Calu3 (cell line): Measurements from ENCODE around the gene SYTL2. TPM values are rescaled to one million over a fixed set of nuclear protein-coding genes. Genes with fewer than 3 reads are reported as not detected.

Source experiments
- BruUV-seq: library from RNA; stranded (reverse); fragments of 400-500 nt; replicated peaks from 2 replicates; lab custom pipeline; 2021; lab: Mats Ljungman, UMichigan
- CTCF ChIA-PET: fragments of 300-600 bp; sonication (Branson Sonifier 250); formaldehyde crosslinking; loops from one replicate; lab custom pipeline; 2022; ENCODE audit warnings: antibody characterized with exemption; lab: Charles Lee
- DNase-seq: peaks from one replicate; pipeline ENCODE4 v3.0.0; 2022
- H3K27ac Mint-ChIP-seq: one replicate; pipeline ENCODE4 v1.8.0; 2022; ENCODE audit warnings: mixed read lengths; ENCODE audit not compliant: unreplicated experiment
- H3K27me3 Mint-ChIP-seq: one replicate; pipeline ENCODE4 v1.8.0; 2022; ENCODE audit warnings: mixed read lengths; ENCODE audit not compliant: unreplicated experiment
- H3K36me3 Mint-ChIP-seq: one replicate; pipeline ENCODE4 v1.8.0; 2022; ENCODE audit warnings: mild to moderate bottlenecking, moderate library complexity, mixed read lengths; ENCODE audit not compliant: insufficient read depth, unreplicated experiment
- H3K4me1 Mint-ChIP-seq: one replicate; pipeline ENCODE4 v1.8.0; 2022; ENCODE audit warnings: mild to moderate bottlenecking, low read depth, mixed read lengths; ENCODE audit not compliant: unreplicated experiment
- H3K4me3 Mint-ChIP-seq: one replicate; pipeline ENCODE4 v1.8.0; 2022; ENCODE audit warnings: mild to moderate bottlenecking, low read depth, moderate library complexity, mixed read lengths; ENCODE audit not compliant: unreplicated experiment
- H3K9me3 Mint-ChIP-seq: one replicate; pipeline ENCODE4 v1.8.0; 2022; ENCODE audit warnings: low read depth, mixed read lengths; ENCODE audit not compliant: unreplicated experiment
- intact Hi-C: fragments of 100-400 bp; cut with micrococcal nuclease; formaldehyde crosslinking; loops from one replicate; pipeline ENCODE4 v1.10.0; 2022; ENCODE audit not compliant: unreplicated experiment
- total RNA-seq: library from RNA; stranded (reverse); gene quantifications from 2 replicates; pipeline ENCODE4 v1.2.3, GENCODE V29; 2022
- TF ChIP-seq, protein P1 (sequence below): fragments of 200-600 bp; IDR thresholded peaks from one replicate; pipeline ENCODE4 v1.8.0; 2022; ENCODE audit warnings: antibody characterized with exemption; ENCODE audit not compliant: unreplicated experiment

Gene SYTL2
- total RNA-seq, 1 experiment from 2014 or later, result 10.6 TPM

DNA sequence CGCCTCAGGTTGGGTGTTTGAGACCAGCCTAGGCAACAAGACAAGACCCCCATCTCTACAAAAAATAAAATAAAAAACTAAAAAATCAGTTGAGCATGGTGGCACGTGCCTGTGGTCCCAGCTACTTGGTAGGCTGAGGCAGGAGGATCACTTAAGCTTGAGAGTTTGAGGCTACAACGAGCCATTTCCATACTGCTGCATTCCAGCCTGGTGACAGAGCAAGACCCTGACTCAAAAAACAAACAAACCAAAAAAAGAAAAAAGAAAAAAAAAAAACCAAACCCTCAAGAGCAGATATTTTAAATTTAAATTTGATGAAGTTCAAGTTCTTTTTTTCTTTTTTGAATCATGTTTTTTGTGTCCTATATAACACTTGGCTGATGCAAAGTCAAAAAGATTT lies 37.1 kb upstream of the SYTL2 start:
- TF ChIP-seq, protein P1, sequence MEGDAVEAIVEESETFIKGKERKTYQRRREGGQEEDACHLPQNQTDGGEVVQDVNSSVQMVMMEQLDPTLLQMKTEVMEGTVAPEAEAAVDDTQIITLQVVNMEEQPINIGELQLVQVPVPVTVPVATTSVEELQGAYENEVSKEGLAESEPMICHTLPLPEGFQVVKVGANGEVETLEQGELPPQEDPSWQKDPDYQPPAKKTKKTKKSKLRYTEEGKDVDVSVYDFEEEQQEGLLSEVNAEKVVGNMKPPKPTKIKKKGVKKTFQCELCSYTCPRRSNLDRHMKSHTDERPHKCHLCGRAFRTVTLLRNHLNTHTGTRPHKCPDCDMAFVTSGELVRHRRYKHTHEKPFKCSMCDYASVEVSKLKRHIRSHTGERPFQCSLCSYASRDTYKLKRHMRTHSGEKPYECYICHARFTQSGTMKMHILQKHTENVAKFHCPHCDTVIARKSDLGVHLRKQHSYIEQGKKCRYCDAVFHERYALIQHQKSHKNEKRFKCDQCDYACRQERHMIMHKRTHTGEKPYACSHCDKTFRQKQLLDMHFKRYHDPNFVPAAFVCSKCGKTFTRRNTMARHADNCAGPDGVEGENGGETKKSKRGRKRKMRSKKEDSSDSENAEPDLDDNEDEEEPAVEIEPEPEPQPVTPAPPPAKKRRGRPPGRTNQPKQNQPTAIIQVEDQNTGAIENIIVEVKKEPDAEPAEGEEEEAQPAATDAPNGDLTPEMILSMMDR, result no peak
- Mint-ChIP-seq H3K27me3 (no peaks in the 10 kb centered on the region), H3K4me3 (no peak overlapping the region), H3K27ac (no peak overlapping the region), H3K36me3 (no peaks in the 10 kb centered on the region), H3K9me3 (no peaks in the 10 kb centered on the region), H3K4me1 (peaks cover 13% of the 10 kb centered on the region)
- no peak for DNase-seq
- no TSS peak for BruUV-seq
- CTCF ChIA-PET, result interaction anchor here (0.7 kb wide), 1 partner anchor 160 kb away, joined by 4 read pairs; no protein-coding TSS in a partner anchor
- intact Hi-C loops, result loop anchor here (10.0 kb wide), 1 partner anchor 253 kb away; no protein-coding TSS in a partner anchor

DNA sequence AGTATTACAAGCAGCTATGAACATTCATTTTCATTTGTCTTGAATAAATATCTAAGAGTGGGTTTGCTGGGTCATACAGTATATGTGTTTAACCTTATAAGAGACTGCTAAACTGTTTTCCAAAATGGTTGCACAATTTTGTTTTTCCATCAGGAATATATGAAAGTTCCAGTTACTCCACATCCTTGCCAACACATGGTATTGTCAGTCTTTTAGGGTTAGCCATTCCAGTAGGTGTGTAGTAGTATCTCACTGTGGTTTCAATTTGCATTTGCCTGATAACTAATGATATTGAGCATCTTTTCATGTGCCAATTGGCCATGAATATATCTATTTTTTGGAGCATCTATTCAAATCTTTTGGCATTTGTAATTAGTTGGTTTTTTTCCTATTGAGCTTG lies 36.5 kb upstream of the SYTL2 start:
- H3K4me3 Mint-ChIP-seq, result no peak overlapping the region
- no peak for DNase-seq
- TF ChIP-seq, protein P1, result no peak
- H3K27me3 Mint-ChIP-seq, result no peaks in the 10 kb centered on the region
- H3K9me3 Mint-ChIP-seq, result no peaks in the 10 kb centered on the region
- no TSS peak for BruUV-seq
- CTCF ChIA-PET, result interaction anchor here (0.7 kb wide), 1 partner anchor 161 kb away, joined by 4 read pairs; no protein-coding TSS in a partner anchor
- peaks cover 13% of the 10 kb centered on the region for H3K4me1 Mint-ChIP-seq
- intact Hi-C loops, result loop anchor here (10.0 kb wide), 1 partner anchor 253 kb away; no protein-coding TSS in a partner anchor
- H3K36me3 Mint-ChIP-seq, result no peaks in the 10 kb centered on the region
- no peak overlapping the region for H3K27ac Mint-ChIP-seq

GRCh38 chr11:85845124-85845631 lies 34.2 kb upstream of the SYTL2 start:
- H3K27me3 Mint-ChIP-seq, result no peaks in the 10 kb centered on the region
- H3K4me1 Mint-ChIP-seq, result peaks cover 13% of the 10 kb centered on the region
- TF ChIP-seq, protein P1, result no peak
- BruUV-seq, result no TSS peak
- H3K27ac Mint-ChIP-seq, result peak overlapping the region; percentile 78
- no peak for DNase-seq
- H3K4me3 Mint-ChIP-seq, result no peak overlapping the region
- no peaks in the 10 kb centered on the region for H3K36me3 Mint-ChIP-seq
- CTCF ChIA-PET, result no interaction called here
- no peaks in the 10 kb centered on the region for H3K9me3 Mint-ChIP-seq
- intact Hi-C loops, result loop anchor here (10.0 kb wide), 1 partner anchor 250 kb away; no protein-coding TSS in a partner anchor

DNA sequence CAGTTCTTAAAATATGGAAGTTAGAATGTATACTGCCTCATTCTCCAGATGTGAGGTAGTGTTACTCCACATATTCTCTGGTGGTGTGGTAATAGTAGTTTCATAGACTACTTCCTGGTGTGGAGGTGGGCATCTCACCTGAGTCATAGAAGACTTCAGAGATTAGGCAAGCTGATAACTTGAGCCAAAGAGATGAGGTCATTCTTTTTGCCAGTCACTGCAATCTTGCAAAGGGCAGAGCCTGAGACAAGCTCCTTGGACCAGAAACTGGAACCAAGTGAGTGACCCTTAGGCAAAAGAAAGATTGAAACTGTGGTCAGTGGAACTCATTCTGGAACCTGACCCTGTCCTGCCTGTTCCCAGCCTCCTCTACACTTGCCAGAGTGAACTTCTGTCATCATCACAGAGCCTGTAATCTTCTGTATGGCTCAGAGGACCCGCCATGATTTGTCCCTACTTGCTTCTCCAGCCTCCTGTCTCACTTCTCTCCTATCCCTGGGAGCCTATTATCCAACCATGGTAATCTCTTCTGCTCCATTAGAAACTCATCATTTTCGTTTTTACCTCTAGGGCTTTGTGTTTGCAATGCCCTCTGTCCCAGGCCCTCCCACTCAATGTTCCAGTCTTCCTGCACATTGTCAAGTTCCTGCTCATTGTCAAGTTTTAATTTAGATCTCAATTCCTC lies 33.6 kb upstream of the SYTL2 start:
- CTCF ChIA-PET, result no interaction called here
- BruUV-seq, result no TSS peak

More for the DNA sequence above, 33.6 kb upstream of the SYTL2 start:
- intact Hi-C loops, result loop anchor here (10.0 kb wide), 1 partner anchor 250 kb away; no protein-coding TSS in a partner anchor
- TF ChIP-seq, protein P1, result no peak
- Mint-ChIP-seq H3K4me3 (no peak overlapping the region), H3K27ac (peak overlapping the region; percentile 78), H3K27me3 (no peaks in the 10 kb centered on the region), H3K4me1 (peaks cover 13% of the 10 kb centered on the region), H3K36me3 (no peaks in the 10 kb centered on the region), H3K9me3 (no peaks in the 10 kb centered on the region)
- DNase-seq, result peak; percentile 51
